ENCODE data around the gene CDC25A.

The CDC25A gene

GRCh38 chr3:48141604-48142137, 46.5 kb downstream of the CDC25A start:
- TF ChIP-seq, protein P1, sequence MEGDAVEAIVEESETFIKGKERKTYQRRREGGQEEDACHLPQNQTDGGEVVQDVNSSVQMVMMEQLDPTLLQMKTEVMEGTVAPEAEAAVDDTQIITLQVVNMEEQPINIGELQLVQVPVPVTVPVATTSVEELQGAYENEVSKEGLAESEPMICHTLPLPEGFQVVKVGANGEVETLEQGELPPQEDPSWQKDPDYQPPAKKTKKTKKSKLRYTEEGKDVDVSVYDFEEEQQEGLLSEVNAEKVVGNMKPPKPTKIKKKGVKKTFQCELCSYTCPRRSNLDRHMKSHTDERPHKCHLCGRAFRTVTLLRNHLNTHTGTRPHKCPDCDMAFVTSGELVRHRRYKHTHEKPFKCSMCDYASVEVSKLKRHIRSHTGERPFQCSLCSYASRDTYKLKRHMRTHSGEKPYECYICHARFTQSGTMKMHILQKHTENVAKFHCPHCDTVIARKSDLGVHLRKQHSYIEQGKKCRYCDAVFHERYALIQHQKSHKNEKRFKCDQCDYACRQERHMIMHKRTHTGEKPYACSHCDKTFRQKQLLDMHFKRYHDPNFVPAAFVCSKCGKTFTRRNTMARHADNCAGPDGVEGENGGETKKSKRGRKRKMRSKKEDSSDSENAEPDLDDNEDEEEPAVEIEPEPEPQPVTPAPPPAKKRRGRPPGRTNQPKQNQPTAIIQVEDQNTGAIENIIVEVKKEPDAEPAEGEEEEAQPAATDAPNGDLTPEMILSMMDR (IDR thresholded peaks at IDR 0.05), result no peak
- no peak for TF ChIP-seq ZFX (IDR thresholded peaks at IDR 0.05; ENCODE audit: borderline replicate concordance)
- H3K27ac ChIP-seq, result no peak overlapping the region

DNA sequence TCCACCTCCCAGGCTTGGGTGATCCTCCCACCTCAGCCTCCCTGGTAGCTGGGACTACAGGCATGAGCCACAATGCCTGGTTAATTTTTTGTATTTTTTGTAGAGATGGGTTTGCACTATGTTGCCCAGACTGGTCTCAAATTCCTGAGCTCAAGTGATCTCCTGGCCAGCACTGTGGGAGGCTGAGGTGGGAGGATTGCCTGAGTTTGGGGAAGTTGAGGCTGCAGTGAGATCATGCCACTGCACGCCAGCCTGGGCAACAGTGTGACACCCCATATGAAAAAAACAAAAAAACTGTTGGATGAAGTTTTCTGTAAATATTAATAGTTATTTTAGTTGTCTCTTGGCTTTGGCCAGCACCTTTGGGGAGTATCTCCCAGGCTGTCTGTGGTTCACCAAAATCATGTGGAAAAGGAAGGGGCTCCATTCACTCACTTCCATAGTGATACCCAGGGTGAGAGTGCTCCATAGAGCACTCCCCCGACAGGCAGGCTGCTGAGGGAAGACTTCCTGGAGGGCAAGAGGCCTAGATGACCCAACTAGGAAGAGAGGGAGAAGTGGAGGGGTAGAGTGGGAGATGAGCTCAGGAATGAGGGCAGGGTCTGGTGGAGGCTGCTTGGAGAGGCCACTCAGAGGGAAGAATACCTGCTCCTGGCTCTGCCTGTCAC, 47.1 kb downstream of the CDC25A start:
- TF ChIP-seq, protein P1 (IDR thresholded peaks at IDR 0.05), result no peak
- TF ChIP-seq ZFX (IDR thresholded peaks at IDR 0.05; ENCODE audit: borderline replicate concordance), result no peak
- no peak overlapping the region for H3K27ac ChIP-seq

DNA sequence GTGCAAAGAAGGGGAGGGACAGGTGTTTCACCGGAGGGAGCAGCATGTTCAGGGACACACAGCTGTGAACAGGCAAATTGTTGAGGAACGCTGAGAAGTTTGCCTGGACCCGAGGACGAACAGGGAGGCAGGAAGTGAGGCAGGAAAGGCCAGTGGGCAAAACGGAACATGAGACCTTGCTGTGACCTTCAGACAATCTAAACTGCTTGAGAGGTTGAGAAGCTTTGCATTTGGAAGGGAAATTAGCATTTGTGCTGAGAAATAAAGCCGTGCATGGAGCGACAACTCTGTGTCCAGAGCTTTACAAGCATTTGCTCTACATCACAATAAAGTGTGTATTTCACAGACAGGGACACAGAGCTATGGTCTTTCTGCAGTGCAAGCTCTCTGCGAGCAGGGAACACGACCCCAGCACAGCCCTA, 47.9 kb downstream of the CDC25A start:
- no peak overlapping the region for H3K27ac ChIP-seq
- TF ChIP-seq, protein P1 (IDR thresholded peaks at IDR 0.05), result no peak
- no peak for TF ChIP-seq ZFX (IDR thresholded peaks at IDR 0.05; ENCODE audit: borderline replicate concordance)

DNA sequence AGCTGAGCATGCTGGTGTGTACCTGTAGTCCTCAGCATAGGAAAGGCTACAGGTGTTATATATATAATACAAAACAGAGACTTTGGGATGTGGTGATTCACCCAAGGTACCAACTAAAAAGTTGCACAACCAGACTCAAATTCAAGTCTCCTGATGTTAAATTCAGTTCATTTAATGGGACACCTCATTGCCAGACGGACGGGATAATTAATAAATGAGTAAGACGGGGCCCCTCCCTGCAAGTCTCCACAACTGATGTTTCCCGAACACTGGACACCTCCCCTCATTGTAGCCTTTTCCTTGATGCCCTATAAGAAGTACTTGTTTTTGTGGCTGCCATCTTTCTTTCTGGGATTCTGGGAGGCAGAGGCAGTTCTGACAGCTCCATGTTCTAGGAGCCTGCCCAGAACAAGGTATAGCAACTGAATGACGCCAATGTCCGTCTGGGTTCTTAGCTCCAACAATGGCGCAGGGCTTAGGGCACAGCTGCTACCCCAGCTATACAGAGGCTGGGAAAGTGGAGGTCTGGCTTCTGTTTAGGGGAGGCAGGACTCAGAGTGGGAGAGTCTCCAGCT, 50.7 kb downstream of the CDC25A start:
- TF ChIP-seq, protein P1 (IDR thresholded peaks at IDR 0.05), result no peak
- TF ChIP-seq ZFX (IDR thresholded peaks at IDR 0.05; ENCODE audit: borderline replicate concordance), result no peak
- H3K27ac ChIP-seq, result no peak overlapping the region

DNA sequence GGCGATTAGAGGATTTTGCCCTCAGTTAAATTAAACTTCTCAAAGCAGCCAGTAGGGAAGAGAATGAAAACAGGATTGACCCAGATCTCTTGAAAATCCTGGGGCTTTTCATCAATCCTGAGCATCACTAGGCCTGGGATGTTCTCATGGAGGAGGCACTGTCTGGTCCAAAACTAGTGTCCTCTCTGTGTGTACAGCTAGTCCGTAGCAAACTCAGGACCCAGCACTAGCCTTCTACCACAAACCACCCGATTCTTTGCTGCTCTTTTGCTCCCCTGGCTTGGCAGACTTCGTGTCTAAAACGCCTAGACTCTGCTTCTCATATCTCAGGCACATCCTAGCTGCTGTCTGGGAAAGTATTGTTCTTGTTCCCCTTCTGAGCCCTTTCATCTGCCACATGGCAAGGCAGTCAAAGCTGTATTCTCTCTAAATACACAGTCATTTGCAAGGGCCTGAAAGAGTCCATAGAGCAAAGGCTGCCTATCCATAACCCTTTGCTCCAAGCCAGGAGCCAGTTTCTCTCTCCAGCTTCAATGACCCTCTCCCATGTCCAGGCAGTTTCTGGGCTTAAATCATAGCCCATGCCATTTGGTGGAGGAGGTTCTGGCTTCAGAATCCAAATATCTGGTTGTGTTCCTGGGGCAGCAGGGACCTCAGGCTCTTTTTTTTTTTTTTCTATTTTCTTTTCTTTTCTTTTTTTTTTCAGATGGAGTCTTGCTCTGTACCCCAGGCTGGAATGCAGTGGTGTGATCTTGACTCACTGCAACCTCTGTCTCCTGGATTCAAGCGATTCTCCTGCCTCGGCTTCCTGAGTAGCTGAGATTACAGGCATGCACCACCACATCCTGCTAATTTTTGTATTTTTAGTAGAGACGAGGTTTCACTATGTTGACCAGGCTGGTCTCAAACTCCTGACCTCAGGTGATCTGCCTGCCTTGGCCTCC, 52.4 kb downstream of the CDC25A start:
- TF ChIP-seq ZFX (IDR thresholded peaks at IDR 0.05; ENCODE audit: borderline replicate concordance), result no peak
- TF ChIP-seq, protein P1 (IDR thresholded peaks at IDR 0.05), result no peak

DNA sequence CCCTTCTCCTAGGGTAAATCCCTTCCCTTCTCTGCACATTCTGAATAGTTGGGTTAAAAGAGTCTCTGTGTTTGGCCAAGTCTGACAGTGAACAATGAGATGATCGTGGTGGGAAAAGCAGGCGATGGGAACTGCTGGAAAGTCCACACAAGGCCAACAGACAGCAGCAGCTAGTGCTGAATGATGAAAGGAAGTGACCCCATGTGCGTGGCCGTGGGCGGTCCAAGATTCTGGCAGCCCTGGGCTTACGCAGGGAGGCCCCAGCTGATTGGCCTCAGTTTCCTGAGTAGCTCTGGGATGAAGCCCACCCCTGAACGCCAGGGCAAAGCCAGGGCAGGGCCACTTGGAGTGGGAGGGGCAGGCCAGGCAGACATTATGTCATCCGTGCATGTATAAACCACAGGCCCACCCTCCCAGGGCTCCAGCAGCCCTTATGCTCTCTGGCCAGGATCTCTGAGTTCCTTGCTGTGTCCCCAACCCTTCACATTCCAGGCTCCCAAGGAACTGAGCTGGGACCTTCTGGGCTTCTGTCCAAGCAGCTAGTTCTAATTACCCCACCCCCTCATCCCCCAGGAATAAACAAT, 57.8 kb downstream of the CDC25A start:
- TF ChIP-seq, protein P1 (IDR thresholded peaks at IDR 0.05), result no peak
- no peak overlapping the region for H3K27ac ChIP-seq

More for the DNA sequence above, 52.4 kb downstream of the CDC25A start:
- no peak overlapping the region for H3K27ac ChIP-seq
